Mammary epithelial cell (primary cell): ENCODE measurements around the gene DAP.

Experiments
- EZH2 ChIP-seq: IDR thresholded peaks from 2 replicates; pipeline ENCODE4 v1.6.1; 2012; ENCODE audit warnings: low read length, inconsistent platforms, borderline replicate concordance
- TF ChIP-seq, protein P1 (sequence below), 2 donors: IDR thresholded peaks in 1 of 2; conservative IDR thresholded peaks in 1 of 2; 2 replicates each; pipeline ENCODE4 v1.5.1; 2011 to 2012; ENCODE audit warnings: inconsistent platforms in 2 of 2, low read length in 2 of 2, mild to moderate bottlenecking in 2 of 2, control low read depth in 1 of 2, low read depth in 1 of 2; ENCODE audit not compliant: insufficient read depth in 1 of 2; ENCODE audit errors: extremely low read depth in 1 of 2

DNA sequence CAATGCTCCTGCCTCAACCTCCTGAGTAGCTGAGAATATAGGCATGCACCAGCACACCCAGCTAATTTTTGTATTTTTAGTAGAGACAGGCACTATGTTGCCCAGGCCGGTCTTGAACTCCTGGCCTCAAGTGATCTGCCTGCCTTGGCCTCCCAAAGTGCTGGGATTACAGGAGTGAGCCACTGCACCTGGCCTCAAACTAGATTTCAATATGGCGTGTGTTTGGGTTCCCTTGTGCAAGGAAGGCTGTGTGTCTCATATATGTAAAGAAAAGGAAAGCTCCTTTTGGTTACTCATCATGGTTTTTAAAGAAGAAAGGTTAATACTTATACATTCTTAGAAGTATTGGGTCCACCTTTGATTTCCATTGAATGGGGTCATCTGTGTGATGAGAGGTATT, 126.5 kb downstream of the DAP start:
- TF ChIP-seq, protein P1, sequence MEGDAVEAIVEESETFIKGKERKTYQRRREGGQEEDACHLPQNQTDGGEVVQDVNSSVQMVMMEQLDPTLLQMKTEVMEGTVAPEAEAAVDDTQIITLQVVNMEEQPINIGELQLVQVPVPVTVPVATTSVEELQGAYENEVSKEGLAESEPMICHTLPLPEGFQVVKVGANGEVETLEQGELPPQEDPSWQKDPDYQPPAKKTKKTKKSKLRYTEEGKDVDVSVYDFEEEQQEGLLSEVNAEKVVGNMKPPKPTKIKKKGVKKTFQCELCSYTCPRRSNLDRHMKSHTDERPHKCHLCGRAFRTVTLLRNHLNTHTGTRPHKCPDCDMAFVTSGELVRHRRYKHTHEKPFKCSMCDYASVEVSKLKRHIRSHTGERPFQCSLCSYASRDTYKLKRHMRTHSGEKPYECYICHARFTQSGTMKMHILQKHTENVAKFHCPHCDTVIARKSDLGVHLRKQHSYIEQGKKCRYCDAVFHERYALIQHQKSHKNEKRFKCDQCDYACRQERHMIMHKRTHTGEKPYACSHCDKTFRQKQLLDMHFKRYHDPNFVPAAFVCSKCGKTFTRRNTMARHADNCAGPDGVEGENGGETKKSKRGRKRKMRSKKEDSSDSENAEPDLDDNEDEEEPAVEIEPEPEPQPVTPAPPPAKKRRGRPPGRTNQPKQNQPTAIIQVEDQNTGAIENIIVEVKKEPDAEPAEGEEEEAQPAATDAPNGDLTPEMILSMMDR (conservative IDR thresholded peaks at IDR 0.05 in 1 of 2, IDR thresholded peaks at IDR 0.05 in 1 of 2; ENCODE audit: extremely low read depth in 1 of 2, insufficient read depth in 1 of 2, low read depth in 1 of 2, low read length in 2 of 2), result no peak
- TF ChIP-seq EZH2, result no peak
